ENCODE measurements around the gene COL28A1. TPM values are rescaled to one million over a fixed set of nuclear protein-coding genes. Genes with fewer than 3 reads are reported as not detected.

Gene COL28A1
- total and polyA plus RNA-seq, 2 experiments from 2014 or later = 0.31 to 0.70 TPM

- H3K4me1 Mint-ChIP-seq = 0 out of 3 replicates have a peak, but pooled peaks cover 2% of the 10 kb centered on the region
- no peak for DNase-seq (ENCODE audit: low spot score)
- no peaks in the 10 kb centered on the region for H3K27me3 Mint-ChIP-seq (ENCODE audit: insufficient read depth, low read depth, poor library complexity)
- H3K4me3 ChIP-seq = no peak overlapping the region
- H3K9me3 Mint-ChIP-seq = no peaks in the 10 kb centered on the region
- H3K27ac ChIP-seq (ENCODE audit: low read depth) = no peak overlapping the region
- no peaks in the 10 kb centered on the region for H3K36me3 Mint-ChIP-seq (ENCODE audit: low read depth)
- H4K20me1 ChIP-seq (replicated peaks; ENCODE audit: insufficient read depth) = no peaks in the 10 kb centered on the region
- H3K4me1 ChIP-seq (ENCODE audit: insufficient read depth) = no peaks in the 10 kb centered on the region
- no peak overlapping the region for H3K4me2 ChIP-seq
- no peaks in the 10 kb centered on the region for H3K36me3 ChIP-seq (ENCODE audit: insufficient read depth)
- ATAC-seq = no peak
- H3K27ac Mint-ChIP-seq = no peak overlapping the region
- H3F3A ChIP-seq (replicated peaks; ENCODE audit: low read depth) = no peaks in the 10 kb centered on the region
- H3K4me3 Mint-ChIP-seq = no peak overlapping the region
- H3K79me2 ChIP-seq (replicated peaks; ENCODE audit: insufficient read depth) = no peaks in the 10 kb centered on the region
- no peaks in the 10 kb centered on the region for H3K27me3 ChIP-seq (ENCODE audit: insufficient read depth)
- no peak overlapping the region for H2AFZ ChIP-seq
- H3K9me2 ChIP-seq (ENCODE audit: insufficient read depth) = no peaks in the 10 kb centered on the region
- TF ChIP-seq ZNF114 (CRISPR knock-in tag; IDR thresholded peaks at IDR 0.05) = no peak
- TF ChIP-seq CREB1 (CRISPR knock-in tag; IDR thresholded peaks at IDR 0.05; ENCODE audit: low read depth) = no peak
- TF ChIP-seq, protein P1, sequence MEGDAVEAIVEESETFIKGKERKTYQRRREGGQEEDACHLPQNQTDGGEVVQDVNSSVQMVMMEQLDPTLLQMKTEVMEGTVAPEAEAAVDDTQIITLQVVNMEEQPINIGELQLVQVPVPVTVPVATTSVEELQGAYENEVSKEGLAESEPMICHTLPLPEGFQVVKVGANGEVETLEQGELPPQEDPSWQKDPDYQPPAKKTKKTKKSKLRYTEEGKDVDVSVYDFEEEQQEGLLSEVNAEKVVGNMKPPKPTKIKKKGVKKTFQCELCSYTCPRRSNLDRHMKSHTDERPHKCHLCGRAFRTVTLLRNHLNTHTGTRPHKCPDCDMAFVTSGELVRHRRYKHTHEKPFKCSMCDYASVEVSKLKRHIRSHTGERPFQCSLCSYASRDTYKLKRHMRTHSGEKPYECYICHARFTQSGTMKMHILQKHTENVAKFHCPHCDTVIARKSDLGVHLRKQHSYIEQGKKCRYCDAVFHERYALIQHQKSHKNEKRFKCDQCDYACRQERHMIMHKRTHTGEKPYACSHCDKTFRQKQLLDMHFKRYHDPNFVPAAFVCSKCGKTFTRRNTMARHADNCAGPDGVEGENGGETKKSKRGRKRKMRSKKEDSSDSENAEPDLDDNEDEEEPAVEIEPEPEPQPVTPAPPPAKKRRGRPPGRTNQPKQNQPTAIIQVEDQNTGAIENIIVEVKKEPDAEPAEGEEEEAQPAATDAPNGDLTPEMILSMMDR (conservative IDR thresholded peaks at IDR 0.05; ENCODE audit: low read depth in 2 of 2) = peak in 1 of 2 experiments; percentile 26; a peak in 1 of 4 replicates
- TF ChIP-seq, protein P2, sequence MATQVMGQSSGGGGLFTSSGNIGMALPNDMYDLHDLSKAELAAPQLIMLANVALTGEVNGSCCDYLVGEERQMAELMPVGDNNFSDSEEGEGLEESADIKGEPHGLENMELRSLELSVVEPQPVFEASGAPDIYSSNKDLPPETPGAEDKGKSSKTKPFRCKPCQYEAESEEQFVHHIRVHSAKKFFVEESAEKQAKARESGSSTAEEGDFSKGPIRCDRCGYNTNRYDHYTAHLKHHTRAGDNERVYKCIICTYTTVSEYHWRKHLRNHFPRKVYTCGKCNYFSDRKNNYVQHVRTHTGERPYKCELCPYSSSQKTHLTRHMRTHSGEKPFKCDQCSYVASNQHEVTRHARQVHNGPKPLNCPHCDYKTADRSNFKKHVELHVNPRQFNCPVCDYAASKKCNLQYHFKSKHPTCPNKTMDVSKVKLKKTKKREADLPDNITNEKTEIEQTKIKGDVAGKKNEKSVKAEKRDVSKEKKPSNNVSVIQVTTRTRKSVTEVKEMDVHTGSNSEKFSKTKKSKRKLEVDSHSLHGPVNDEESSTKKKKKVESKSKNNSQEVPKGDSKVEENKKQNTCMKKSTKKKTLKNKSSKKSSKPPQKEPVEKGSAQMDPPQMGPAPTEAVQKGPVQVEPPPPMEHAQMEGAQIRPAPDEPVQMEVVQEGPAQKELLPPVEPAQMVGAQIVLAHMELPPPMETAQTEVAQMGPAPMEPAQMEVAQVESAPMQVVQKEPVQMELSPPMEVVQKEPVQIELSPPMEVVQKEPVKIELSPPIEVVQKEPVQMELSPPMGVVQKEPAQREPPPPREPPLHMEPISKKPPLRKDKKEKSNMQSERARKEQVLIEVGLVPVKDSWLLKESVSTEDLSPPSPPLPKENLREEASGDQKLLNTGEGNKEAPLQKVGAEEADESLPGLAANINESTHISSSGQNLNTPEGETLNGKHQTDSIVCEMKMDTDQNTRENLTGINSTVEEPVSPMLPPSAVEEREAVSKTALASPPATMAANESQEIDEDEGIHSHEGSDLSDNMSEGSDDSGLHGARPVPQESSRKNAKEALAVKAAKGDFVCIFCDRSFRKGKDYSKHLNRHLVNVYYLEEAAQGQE (IDR thresholded peaks at IDR 0.05; ENCODE audit: unreplicated experiment) = no peak
Observed at GRCh38 chr7:7539152-7539551, 3.5 kb upstream of the COL28A1 start.

- Mint-ChIP-seq H3K4me3 (no peak overlapping the region), H3K4me1 (0 out of 3 replicates have a peak, but pooled peaks cover 2% of the 10 kb centered on the region), H3K36me3 (ENCODE audit: low read depth) (no peaks in the 10 kb centered on the region), H3K9me3 (no peaks in the 10 kb centered on the region), H3K27ac (no peak overlapping the region), H3K27me3 (ENCODE audit: insufficient read depth, low read depth, poor library complexity) (no peaks in the 10 kb centered on the region)
- H3K4me1 ChIP-seq (ENCODE audit: insufficient read depth) = no peaks in the 10 kb centered on the region
- TF ChIP-seq, protein P1 (conservative IDR thresholded peaks at IDR 0.05; ENCODE audit: low read depth in 2 of 2) = no peak
- TF ChIP-seq ZNF114 (CRISPR knock-in tag; IDR thresholded peaks at IDR 0.05) (no peak), JUNB (IDR thresholded peaks at IDR 0.05; ENCODE audit: unreplicated experiment) (no peak), POLR2AphosphoS5 (IDR thresholded peaks at IDR 0.05; ENCODE audit: low read depth) (no peak)
- TF ChIP-seq, protein P2 (IDR thresholded peaks at IDR 0.05; ENCODE audit: unreplicated experiment) = no peak
- TF ChIP-seq, protein P3, sequence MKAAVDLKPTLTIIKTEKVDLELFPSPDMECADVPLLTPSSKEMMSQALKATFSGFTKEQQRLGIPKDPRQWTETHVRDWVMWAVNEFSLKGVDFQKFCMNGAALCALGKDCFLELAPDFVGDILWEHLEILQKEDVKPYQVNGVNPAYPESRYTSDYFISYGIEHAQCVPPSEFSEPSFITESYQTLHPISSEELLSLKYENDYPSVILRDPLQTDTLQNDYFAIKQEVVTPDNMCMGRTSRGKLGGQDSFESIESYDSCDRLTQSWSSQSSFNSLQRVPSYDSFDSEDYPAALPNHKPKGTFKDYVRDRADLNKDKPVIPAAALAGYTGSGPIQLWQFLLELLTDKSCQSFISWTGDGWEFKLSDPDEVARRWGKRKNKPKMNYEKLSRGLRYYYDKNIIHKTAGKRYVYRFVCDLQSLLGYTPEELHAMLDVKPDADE (IDR thresholded peaks at IDR 0.05) = no peak
- no peaks in the 10 kb centered on the region for H3K36me3 ChIP-seq (ENCODE audit: insufficient read depth)
- H3K27me3 ChIP-seq (ENCODE audit: insufficient read depth) = no peaks in the 10 kb centered on the region
- H3K4me3 ChIP-seq = no peak overlapping the region
- no peaks in the 10 kb centered on the region for H3K79me2 ChIP-seq (replicated peaks; ENCODE audit: insufficient read depth)
- H4K20me1 ChIP-seq (replicated peaks; ENCODE audit: insufficient read depth) = no peaks in the 10 kb centered on the region
- ATAC-seq (no peak), DNase-seq (ENCODE audit: low spot score) (no peak)
- H3K9me2 ChIP-seq (ENCODE audit: insufficient read depth) = no peaks in the 10 kb centered on the region
- no peak overlapping the region for H2AFZ ChIP-seq
- no peaks in the 10 kb centered on the region for H3F3A ChIP-seq (replicated peaks; ENCODE audit: low read depth)
- no peak overlapping the region for H3K4me2 ChIP-seq
- no peak overlapping the region for H3K27ac ChIP-seq (ENCODE audit: low read depth)
Observed at GRCh38 chr7:7537711-7538110, 2.0 kb upstream of the COL28A1 start.
